ENCODE results near the gene MAP7D3.

GRCh38 chrX:136259543-136259942 lies 8.3 kb upstream of the MAP7D3 start:
- TF ChIP-seq TAF1 (IDR thresholded peaks at IDR 0.05; ENCODE audit: borderline replicate concordance, low read depth, low read length) (no peak), POLR2A (IDR thresholded peaks at IDR 0.05; ENCODE audit: low read depth, low read length) (no peak)
